SH-SY5Y (cell line): ENCODE results near the gene TSTD1.

Source experiments
- GATA2 ChIP-seq: IDR thresholded peaks from 2 replicates; pipeline ENCODE4 v1.6.1; 2011; ENCODE audit warnings: mild to moderate bottlenecking, low read depth, low read length
- GATA3 ChIP-seq: IDR thresholded peaks from 2 replicates; pipeline ENCODE4 v1.6.1; 2011; ENCODE audit warnings: low read depth, mild to moderate bottlenecking, low read length, moderate library complexity

The TSTD1 gene

DNA sequence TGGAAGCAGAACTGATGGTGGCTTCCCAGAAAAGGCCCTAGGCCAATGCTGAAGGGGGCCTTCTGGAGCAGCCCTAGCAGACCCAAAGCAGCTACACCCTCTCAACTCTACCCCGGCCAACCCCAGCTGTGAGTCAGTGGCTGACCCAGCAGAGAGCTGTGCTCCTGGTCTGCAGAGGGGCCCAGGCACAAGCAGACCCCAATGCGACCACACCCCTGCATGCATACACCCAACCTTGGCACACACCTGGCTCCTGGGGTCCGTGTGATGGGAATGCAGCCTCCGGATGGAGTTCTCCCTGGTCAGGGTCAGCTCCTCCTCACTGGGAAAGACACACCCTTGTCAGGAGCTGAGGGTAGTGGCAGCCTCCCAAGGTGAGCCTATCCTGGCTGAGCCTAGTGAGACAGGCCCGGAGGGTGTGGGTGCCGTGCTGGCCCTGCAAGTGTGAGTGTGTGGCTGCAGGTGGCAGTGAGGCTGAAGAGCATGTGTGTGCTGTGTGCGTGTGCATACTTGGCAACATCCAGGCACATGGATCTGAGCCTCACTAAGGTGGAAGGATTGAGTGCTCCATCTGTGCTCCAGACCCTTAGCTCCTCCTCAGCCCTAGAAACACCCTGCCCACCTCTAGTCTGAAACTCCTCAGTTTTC lies 34.8 kb upstream of the TSTD1 start:
- TF ChIP-seq GATA3 (no peak), GATA2 (no peak)

DNA sequence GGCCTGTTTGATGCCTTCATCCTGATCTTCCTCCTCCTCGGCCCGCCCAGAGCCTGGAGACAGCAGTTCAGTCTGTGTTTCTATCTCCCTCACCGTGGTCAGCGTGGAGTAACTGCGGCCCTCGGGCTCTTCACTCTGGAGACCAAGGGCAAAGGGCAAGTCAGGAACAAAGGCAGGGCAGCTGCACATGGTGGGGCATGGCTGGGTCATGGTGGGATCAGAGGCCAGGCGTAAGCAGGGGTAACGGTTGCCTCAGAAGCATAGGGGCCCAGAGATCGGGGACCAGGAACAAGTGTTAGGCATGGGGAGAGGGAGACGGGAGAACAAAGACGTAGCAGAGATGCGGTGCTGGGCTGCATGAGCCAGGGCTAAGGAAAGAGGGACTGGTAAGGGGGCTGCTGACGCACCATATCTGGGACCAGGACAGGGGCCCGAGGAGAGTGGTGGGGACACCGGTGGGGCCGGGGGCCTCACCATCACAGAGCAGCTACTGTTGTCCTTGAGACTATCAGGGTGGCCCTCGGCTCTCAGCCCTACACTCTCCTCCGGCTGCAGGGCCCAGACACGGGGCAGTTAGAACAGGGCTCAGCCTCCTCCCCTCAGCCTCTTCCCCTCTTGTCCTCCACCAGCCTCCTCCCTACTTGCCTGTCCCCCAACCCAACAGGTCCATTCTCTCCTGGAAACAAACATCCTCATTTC lies 34.1 kb upstream of the TSTD1 start:
- TF ChIP-seq GATA2 (no peak), GATA3 (no peak)

- TF ChIP-seq GATA3 (no peak), GATA2 (no peak)
Measured at GRCh38 chr1:161071886-161072371, 33.2 kb upstream of the TSTD1 start.

DNA sequence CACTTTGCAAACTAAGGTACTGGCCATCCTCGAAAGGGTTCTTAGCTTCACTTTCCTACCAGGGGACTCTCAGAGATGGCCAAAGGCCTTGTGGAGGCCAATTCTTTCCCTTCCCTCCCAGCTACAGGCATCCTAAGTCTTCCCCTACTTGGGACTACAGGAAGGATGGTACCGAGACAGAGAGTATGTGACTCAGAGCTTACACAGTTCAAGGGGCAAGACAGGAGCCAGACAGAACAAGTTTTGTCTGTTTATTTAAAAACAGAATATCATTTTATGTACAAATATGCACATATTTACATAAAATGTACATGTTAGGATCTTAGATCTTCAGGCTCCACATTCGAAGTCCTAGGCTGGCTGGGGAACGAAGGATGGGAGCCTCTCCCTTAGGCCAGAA lies 32.0 kb upstream of the TSTD1 start:
- TF ChIP-seq GATA3 = no peak
- TF ChIP-seq GATA2 = no peak

DNA sequence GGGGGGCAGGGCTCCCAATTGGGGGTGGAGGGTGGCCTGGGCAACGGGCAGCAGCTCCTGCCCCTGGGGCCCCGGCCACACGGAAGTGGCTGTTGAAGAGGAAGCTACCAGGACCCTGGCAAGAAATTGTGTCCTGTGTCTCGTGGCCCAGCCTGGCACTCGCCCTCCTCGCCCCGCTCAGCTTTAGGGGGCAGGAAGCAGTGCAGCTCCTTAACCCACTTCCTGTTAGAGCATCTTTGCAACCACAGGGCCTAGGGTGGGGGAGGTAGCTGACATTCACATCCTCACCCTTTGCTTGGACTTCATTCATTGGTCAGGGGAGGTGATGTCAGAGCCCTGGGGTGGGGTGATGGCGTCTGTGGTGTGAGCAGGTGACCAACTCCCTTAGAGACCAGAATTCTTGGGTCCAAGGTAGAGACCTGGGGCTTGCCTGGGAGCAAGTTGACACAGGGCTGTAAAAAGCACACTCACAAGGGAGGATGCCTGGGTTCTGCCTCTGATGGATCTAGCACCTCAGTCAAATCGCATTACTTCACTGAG lies 31.0 kb upstream of the TSTD1 start, which contains the start of gene ARHGAP30:
TSS of gene ARHGAP30 (minus strand) at position 161 of the 540 bp plus-strand sequence. CDS start 267 bp downstream, outside the sequence.
- TF ChIP-seq GATA2 (no peak), GATA3 (no peak)

- no peak for TF ChIP-seq GATA3
- no peak for TF ChIP-seq GATA2
Measured at GRCh38 chr1:161069241-161069640, 30.5 kb upstream of the TSTD1 start.

GRCh38 chr1:161068306-161069234 lies 29.8 kb upstream of the TSTD1 start:
- no peak for TF ChIP-seq GATA2
- TF ChIP-seq GATA3 = no peak

DNA sequence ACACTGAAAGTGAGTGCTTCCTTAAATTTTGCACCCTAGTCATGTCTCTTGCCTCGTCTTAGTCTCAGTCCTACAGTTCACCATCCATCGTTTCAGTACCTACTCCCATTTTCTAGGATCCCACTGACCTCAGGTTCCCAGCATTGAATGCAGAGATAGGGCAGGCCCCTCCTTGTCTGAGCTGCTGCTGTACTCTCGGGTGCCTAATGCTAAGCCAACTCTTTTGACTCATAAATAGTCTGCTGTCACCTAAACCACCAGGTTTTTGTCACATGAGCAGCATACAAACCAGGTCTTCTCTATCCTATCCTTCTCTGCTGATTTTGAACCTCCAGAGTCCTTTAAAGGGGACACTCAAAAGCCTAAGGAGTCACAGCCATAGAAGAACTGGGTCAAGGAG lies 27.9 kb upstream of the TSTD1 start:
- no peak for TF ChIP-seq GATA3

GRCh38 chr1:161061419-161061818 lies 22.7 kb upstream of the TSTD1 start:
- TF ChIP-seq GATA2 = no peak
- no peak for TF ChIP-seq GATA3

GRCh38 chr1:161059293-161059692 lies 20.5 kb upstream of the TSTD1 start:
- TF ChIP-seq GATA2 (no peak), GATA3 (no peak)

GRCh38 chr1:161054805-161055204 lies 16.0 kb upstream of the TSTD1 start:
- TF ChIP-seq GATA2 = no peak
- TF ChIP-seq GATA3 = no peak

GRCh38 chr1:161054232-161054631 lies 15.5 kb upstream of the TSTD1 start:
- TF ChIP-seq GATA3 (no peak), GATA2 (no peak)

GRCh38 chr1:161052899-161053298 lies 14.1 kb upstream of the TSTD1 start:
- TF ChIP-seq GATA3 (no peak), GATA2 (no peak)

GRCh38 chr1:161051219-161051618 lies 12.5 kb upstream of the TSTD1 start:
- TF ChIP-seq GATA3 (no peak), GATA2 (no peak)
